Neural progenitor cell (in vitro differentiated cells): Measurements from ENCODE around the gene DTNBP1. TPM values are rescaled to one million over a fixed set of nuclear protein-coding genes. Genes with fewer than 3 reads are reported as not detected.

ENCODE experiments used
- DNase-seq: peaks from one replicate; pipeline ENCODE4 v3.0.0-alpha.2; 2016; ENCODE audit warnings: low spot score
- H2AFZ ChIP-seq: fragments of 200-600 bp; sonication (generic); replicated peaks from 2 replicates; pipeline ENCODE4 v1.6.1; 2016; ENCODE audit warnings: antibody characterized with exemption
- H3F3A ChIP-seq: fragments of 200-600 bp; sonication (generic); 2 replicates; pipeline ENCODE4 v1.6.1; 2016; ENCODE audit warnings: antibody characterized with exemption, low read depth
- H3K27ac ChIP-seq: fragments of 200-600 bp; sonication (generic); 2 replicates; pipeline ENCODE4 v1.5.1; 2016; ENCODE audit warnings: mild to moderate bottlenecking
- H3K27me3 ChIP-seq: fragments of 200-600 bp; sonication (generic); 2 replicates; pipeline ENCODE4 v1.6.1; 2016; ENCODE audit warnings: mild to moderate bottlenecking, moderate library complexity
- H3K36me3 ChIP-seq: fragments of 200-600 bp; sonication (generic); 2 replicates; pipeline ENCODE4 v1.5.1; 2016
- H3K4me1 ChIP-seq: fragments of 200-600 bp; sonication (generic); 2 replicates; pipeline ENCODE4 v1.6.1; 2016; ENCODE audit warnings: mixed run types
- H3K4me2 ChIP-seq: fragments of 200-600 bp; sonication (generic); 2 replicates; pipeline ENCODE4 v1.6.1; 2016
- H3K4me3 ChIP-seq: fragments of 200-600 bp; sonication (generic); 2 replicates; pipeline ENCODE4 v1.5.1; 2016
- H3K79me2 ChIP-seq: fragments of 200-600 bp; sonication (generic); 2 replicates; pipeline ENCODE4 v1.6.1; 2016; ENCODE audit warnings: low read depth
- H3K9ac ChIP-seq: fragments of 200-600 bp; sonication (generic); 2 replicates; pipeline ENCODE4 v1.6.1; 2016
- H3K9me3 ChIP-seq: fragments of 200-600 bp; sonication (generic); 2 replicates; pipeline ENCODE4 v1.5.1; 2016; ENCODE audit warnings: low read depth
- H4K20me1 ChIP-seq: fragments of 200-600 bp; sonication (generic); 2 replicates; pipeline ENCODE4 v1.6.1; 2016; ENCODE audit warnings: low read depth
- H3K27ac Mint-ChIP-seq: 3 replicates; pipeline ENCODE4 v1.8.0; 2021; ENCODE audit warnings: mixed read lengths
- H3K27me3 Mint-ChIP-seq: 2 replicates; pipeline ENCODE4 v1.8.0; 2022; ENCODE audit warnings: low read depth, mild to moderate bottlenecking, inconsistent platforms, moderate library complexity, mixed read lengths; ENCODE audit not compliant: insufficient read depth
- H3K36me3 Mint-ChIP-seq: 3 replicates; pipeline ENCODE4 v1.8.0; 2021; ENCODE audit warnings: mixed read lengths
- H3K4me1 Mint-ChIP-seq: 3 replicates; pipeline ENCODE4 v1.8.0; 2021; ENCODE audit warnings: mixed read lengths
- H3K4me3 Mint-ChIP-seq: 3 replicates; pipeline ENCODE4 v1.8.0; 2021; ENCODE audit warnings: mild to moderate bottlenecking, moderate library complexity, mixed read lengths
- H3K9me3 Mint-ChIP-seq: 3 replicates; pipeline ENCODE4 v1.8.0; 2020; ENCODE audit warnings: mixed read lengths
- EZH2 ChIP-seq: fragments of 200-600 bp; sonication (generic); IDR thresholded peaks from 2 replicates; pipeline ENCODE4 v1.6.1; 2017; ENCODE audit warnings: antibody characterized with exemption, mild to moderate bottlenecking, moderate library complexity
- EZH2phosphoT487 ChIP-seq: fragments of 200-600 bp; sonication (generic); IDR thresholded peaks from 2 replicates; pipeline ENCODE4 v1.6.1; 2017; ENCODE audit warnings: antibody characterized with exemption
- total RNA-seq: library from RNA; depleted of rRNA; stranded (reverse); fragments of >200 nt; gene quantifications from 2 replicates; pipeline ENCODE4 v1.2.3, GENCODE V29; 2015; ENCODE audit warnings: low replicate concordance
- TF ChIP-seq, protein P1 (sequence below): fragments of 200-600 bp; sonication (generic); IDR thresholded peaks from 2 replicates; pipeline ENCODE4 v1.5.1; 2017; ENCODE audit warnings: antibody characterized with exemption, mild to moderate bottlenecking

Gene DTNBP1
- total RNA-seq, 1 donor from 2014 or later, result 4.5 TPM

DNA sequence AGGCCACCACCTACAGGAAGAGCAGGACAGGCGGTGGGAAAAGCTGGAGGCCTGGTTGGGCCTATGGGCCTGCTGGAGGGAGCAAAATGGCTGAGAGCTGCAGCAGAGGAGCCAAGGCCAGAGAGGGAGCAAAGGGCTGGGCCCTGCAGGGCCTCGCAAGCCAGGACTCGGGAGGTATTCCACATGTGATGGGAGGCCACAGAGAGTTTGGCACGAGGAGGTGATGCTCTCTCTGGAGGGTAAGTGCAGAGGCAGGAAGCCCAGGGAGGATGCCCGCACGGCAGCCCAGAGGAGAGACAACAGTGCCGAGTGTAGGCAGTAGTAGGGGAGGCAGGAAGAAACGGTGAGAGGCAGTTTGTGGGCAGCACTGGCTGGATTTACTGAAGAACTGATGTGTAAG, 85.7 kb downstream of the DTNBP1 start:
- H3K36me3 Mint-ChIP-seq, result no peaks in the 10 kb centered on the region
- H3K4me1 ChIP-seq, result peaks cover 24% of the 10 kb centered on the region

DNA sequence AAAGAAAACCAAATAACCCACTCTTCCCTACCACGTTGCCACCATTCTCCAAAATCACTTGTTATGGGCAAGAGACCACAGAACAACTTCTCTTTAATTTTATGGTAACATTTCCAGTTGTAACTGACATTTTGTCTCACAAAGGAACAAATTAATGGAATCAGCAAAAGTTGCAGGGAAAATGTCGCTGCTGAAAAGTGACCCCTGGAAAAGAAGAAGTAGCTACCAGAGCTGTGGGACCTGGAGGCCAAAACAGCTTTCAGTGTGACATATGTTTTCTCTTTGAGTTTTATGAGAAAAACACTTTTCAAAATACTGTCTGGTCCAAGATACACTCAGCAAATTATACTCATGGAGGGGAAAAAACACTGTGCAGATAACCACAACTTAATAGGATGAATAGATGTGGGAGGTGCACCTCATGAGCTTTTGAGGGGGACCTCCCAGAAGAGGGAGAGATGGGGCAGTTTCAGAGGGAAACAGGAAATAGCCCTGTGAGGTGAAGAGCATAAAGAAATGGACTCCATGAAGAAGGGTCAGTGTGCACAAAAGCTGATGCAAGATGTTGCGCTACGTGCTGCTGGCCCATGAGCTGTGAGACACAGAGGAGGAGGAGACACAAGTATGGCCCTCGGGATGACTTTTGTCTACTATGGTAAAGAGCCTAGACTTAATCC, 87.3 kb downstream of the DTNBP1 start:
- Histone ChIP-seq H4K20me1 (no peaks in the 10 kb centered on the region), H3F3A (peaks cover 17% of the 10 kb centered on the region), H3K36me3 (peaks cover 4% of the 10 kb centered on the region), H3K27me3 (no peaks in the 10 kb centered on the region), H3K4me2 (no peak overlapping the region), H3K9me3 (no peaks in the 10 kb centered on the region), H3K9ac (no peak overlapping the region), H3K4me3 (no peak overlapping the region), H3K79me2 (no peaks in the 10 kb centered on the region), H3K4me1 (peaks cover 24% of the 10 kb centered on the region), H3K27ac (no peak overlapping the region), H2AFZ (no peak overlapping the region)
- H3K9me3 Mint-ChIP-seq, result no peaks in the 10 kb centered on the region
- H3K4me1 Mint-ChIP-seq, result peaks cover 27% of the 10 kb centered on the region
- no peak for DNase-seq
- no peak overlapping the region for H3K4me3 Mint-ChIP-seq
- H3K36me3 Mint-ChIP-seq, result no peaks in the 10 kb centered on the region
- no peak overlapping the region for H3K27ac Mint-ChIP-seq
- H3K27me3 Mint-ChIP-seq, result peaks cover 2% of the 10 kb centered on the region
- TF ChIP-seq EZH2 (no peak), EZH2phosphoT487 (no peak)
- TF ChIP-seq, protein P1, sequence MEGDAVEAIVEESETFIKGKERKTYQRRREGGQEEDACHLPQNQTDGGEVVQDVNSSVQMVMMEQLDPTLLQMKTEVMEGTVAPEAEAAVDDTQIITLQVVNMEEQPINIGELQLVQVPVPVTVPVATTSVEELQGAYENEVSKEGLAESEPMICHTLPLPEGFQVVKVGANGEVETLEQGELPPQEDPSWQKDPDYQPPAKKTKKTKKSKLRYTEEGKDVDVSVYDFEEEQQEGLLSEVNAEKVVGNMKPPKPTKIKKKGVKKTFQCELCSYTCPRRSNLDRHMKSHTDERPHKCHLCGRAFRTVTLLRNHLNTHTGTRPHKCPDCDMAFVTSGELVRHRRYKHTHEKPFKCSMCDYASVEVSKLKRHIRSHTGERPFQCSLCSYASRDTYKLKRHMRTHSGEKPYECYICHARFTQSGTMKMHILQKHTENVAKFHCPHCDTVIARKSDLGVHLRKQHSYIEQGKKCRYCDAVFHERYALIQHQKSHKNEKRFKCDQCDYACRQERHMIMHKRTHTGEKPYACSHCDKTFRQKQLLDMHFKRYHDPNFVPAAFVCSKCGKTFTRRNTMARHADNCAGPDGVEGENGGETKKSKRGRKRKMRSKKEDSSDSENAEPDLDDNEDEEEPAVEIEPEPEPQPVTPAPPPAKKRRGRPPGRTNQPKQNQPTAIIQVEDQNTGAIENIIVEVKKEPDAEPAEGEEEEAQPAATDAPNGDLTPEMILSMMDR, result no peak

More for the DNA sequence above, 85.7 kb downstream of the DTNBP1 start:
- Histone ChIP-seq H2AFZ (no peak overlapping the region), H3K36me3 (no peaks in the 10 kb centered on the region), H3K9me3 (no peaks in the 10 kb centered on the region), H3K9ac (no peak overlapping the region), H3K4me3 (no peak overlapping the region), H3K4me2 (no peak overlapping the region), H4K20me1 (no peaks in the 10 kb centered on the region), H3K27me3 (no peaks in the 10 kb centered on the region), H3K27ac (no peak overlapping the region), H3K79me2 (no peaks in the 10 kb centered on the region), H3F3A (peaks cover 17% of the 10 kb centered on the region)
- peaks cover 2% of the 10 kb centered on the region for H3K27me3 Mint-ChIP-seq
- no peak for DNase-seq
- H3K4me1 Mint-ChIP-seq, result peaks cover 31% of the 10 kb centered on the region
- no peak overlapping the region for H3K4me3 Mint-ChIP-seq
- no peak for TF ChIP-seq EZH2phosphoT487
- TF ChIP-seq EZH2, result no peak
- TF ChIP-seq, protein P1, result no peak
- no peaks in the 10 kb centered on the region for H3K9me3 Mint-ChIP-seq
- no peak overlapping the region for H3K27ac Mint-ChIP-seq

DNA sequence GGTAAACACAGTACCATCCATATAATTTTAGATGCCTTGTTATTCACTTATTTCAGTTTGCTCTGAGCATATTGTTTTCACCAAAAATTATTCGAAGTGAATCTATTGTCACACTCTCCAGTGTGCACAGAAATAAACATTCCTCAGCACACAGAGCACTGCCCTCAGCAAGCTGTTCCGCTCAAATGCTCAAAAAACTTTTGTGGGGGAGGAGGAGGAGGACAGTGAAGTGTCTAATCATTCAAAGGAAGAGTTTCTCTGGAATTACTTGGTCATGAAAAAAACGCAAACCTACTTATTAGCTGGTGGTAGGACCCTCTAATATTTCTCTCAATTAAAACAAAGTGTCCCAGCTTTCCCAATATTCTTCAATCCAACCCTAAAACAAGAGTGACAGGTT, 88.3 kb downstream of the DTNBP1 start:
- H3K9me3 ChIP-seq, result no peaks in the 10 kb centered on the region
- Mint-ChIP-seq H3K27me3 (peaks cover 2% of the 10 kb centered on the region), H3K36me3 (no peaks in the 10 kb centered on the region), H3K4me3 (no peak overlapping the region), H3K9me3 (no peaks in the 10 kb centered on the region), H3K4me1 (peaks cover 30% of the 10 kb centered on the region), H3K27ac (peak overlapping the region; percentile 22)
- H3F3A ChIP-seq, result peaks cover 17% of the 10 kb centered on the region
- H3K36me3 ChIP-seq, result peaks cover 5% of the 10 kb centered on the region
- H4K20me1 ChIP-seq, result no peaks in the 10 kb centered on the region
- TF ChIP-seq EZH2 (no peak), EZH2phosphoT487 (no peak)
- TF ChIP-seq, protein P1, result no peak
- H2AFZ ChIP-seq, result no peak overlapping the region
- H3K79me2 ChIP-seq, result no peaks in the 10 kb centered on the region
- H3K27me3 ChIP-seq, result no peaks in the 10 kb centered on the region
- H3K4me2 ChIP-seq, result no peak overlapping the region
- no peak overlapping the region for H3K4me3 ChIP-seq
- H3K27ac ChIP-seq, result no peak overlapping the region
- H3K9ac ChIP-seq, result no peak overlapping the region
- no peak for DNase-seq
- peaks cover 24% of the 10 kb centered on the region for H3K4me1 ChIP-seq
